ENCODE measurements around the gene KLK15.

DNA sequence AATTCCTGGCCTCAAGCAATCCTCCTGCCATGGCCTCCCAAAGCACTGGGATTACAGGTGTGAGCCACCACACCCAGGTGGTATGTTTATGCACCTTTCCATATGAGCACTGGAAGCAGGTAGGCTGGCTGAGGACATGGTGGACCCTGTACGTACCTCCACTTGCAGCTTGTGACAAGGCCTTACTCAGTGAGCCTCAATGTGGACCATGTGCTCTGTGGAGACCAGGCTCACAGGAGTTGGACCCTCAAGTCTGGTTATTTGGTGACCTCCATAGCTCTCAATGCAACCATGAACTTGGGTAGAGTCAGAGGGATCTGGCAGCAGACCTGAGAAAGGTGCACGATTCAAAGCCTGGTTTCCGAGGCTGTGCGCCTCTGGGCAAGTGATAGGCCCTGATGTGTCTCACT lies 37.7 kb downstream of the KLK15 start:
- TF ChIP-seq, protein P1, sequence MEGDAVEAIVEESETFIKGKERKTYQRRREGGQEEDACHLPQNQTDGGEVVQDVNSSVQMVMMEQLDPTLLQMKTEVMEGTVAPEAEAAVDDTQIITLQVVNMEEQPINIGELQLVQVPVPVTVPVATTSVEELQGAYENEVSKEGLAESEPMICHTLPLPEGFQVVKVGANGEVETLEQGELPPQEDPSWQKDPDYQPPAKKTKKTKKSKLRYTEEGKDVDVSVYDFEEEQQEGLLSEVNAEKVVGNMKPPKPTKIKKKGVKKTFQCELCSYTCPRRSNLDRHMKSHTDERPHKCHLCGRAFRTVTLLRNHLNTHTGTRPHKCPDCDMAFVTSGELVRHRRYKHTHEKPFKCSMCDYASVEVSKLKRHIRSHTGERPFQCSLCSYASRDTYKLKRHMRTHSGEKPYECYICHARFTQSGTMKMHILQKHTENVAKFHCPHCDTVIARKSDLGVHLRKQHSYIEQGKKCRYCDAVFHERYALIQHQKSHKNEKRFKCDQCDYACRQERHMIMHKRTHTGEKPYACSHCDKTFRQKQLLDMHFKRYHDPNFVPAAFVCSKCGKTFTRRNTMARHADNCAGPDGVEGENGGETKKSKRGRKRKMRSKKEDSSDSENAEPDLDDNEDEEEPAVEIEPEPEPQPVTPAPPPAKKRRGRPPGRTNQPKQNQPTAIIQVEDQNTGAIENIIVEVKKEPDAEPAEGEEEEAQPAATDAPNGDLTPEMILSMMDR (IDR thresholded peaks at IDR 0.05; ENCODE audit: poor library complexity, severe bottlenecking) = no peak
- TF ChIP-seq RAD21 (conservative IDR thresholded peaks at IDR 0.05) = no peak
- TF ChIP-seq, protein P2, sequence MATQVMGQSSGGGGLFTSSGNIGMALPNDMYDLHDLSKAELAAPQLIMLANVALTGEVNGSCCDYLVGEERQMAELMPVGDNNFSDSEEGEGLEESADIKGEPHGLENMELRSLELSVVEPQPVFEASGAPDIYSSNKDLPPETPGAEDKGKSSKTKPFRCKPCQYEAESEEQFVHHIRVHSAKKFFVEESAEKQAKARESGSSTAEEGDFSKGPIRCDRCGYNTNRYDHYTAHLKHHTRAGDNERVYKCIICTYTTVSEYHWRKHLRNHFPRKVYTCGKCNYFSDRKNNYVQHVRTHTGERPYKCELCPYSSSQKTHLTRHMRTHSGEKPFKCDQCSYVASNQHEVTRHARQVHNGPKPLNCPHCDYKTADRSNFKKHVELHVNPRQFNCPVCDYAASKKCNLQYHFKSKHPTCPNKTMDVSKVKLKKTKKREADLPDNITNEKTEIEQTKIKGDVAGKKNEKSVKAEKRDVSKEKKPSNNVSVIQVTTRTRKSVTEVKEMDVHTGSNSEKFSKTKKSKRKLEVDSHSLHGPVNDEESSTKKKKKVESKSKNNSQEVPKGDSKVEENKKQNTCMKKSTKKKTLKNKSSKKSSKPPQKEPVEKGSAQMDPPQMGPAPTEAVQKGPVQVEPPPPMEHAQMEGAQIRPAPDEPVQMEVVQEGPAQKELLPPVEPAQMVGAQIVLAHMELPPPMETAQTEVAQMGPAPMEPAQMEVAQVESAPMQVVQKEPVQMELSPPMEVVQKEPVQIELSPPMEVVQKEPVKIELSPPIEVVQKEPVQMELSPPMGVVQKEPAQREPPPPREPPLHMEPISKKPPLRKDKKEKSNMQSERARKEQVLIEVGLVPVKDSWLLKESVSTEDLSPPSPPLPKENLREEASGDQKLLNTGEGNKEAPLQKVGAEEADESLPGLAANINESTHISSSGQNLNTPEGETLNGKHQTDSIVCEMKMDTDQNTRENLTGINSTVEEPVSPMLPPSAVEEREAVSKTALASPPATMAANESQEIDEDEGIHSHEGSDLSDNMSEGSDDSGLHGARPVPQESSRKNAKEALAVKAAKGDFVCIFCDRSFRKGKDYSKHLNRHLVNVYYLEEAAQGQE (IDR thresholded peaks at IDR 0.05; ENCODE audit: borderline replicate concordance) = no peak
- TF ChIP-seq EP300 (conservative IDR thresholded peaks at IDR 0.05; ENCODE audit: poor library complexity, severe bottlenecking) = no peak
- no peak for TF ChIP-seq SMC3 (conservative IDR thresholded peaks at IDR 0.05; ENCODE audit: poor library complexity)
- TF ChIP-seq EZH2 (IDR thresholded peaks at IDR 0.05; ENCODE audit: borderline replicate concordance, insufficient read depth, low read length, poor library complexity, severe bottlenecking) = no peak

All from neural cell (in vitro differentiated cells).